Spleen (tissue), 7 donors: Measurements from ENCODE around the gene HNF4A.

Experiments used
- CTCF ChIP-seq, 11 experiments: fragments of 200-600 bp in 7 of 11; fragments of 450-650 bp in 4 of 11; sonication (generic) in 4 of 11; IDR thresholded peaks in 8 of 11; conservative IDR thresholded peaks in 3 of 11; 1 replicate in 7 of 11; 2 replicates in 4 of 11; pipeline versions ENCODE4 v1.4.0 to v1.8.0; 2016 to 2021; ENCODE audit warnings: antibody characterized with exemption in 11 of 11, inconsistent platforms in 4 of 11, mild to moderate bottlenecking in 1 of 11
- POLR2A ChIP-seq, 3 donors: fragments of 450-650 bp; IDR thresholded peaks; one replicate each; pipeline ENCODE4 v1.5.1; 2017; ENCODE audit warnings: antibody characterized with exemption in 3 of 3, mild to moderate bottlenecking in 1 of 3
- POLR2AphosphoS5 ChIP-seq, 3 donors: sonication (generic); formaldehyde crosslinking; IDR thresholded peaks; one replicate each; pipeline ENCODE4 v1.5.1; 2017; ENCODE audit warnings: antibody characterized with exemption in 3 of 3
- donor health status: DM: no; HTN: no; CAD: no; lungs with moderate emphysema.
- donor health status: DM: no; HTN: no; CAD: no.
- donor health status: DM: no; HTN: no; CAD: no.

- no peak for TF ChIP-seq POLR2A (IDR thresholded peaks at IDR 0.05)
- TF ChIP-seq CTCF (IDR thresholded peaks at IDR 0.05 in 8 of 11, conservative IDR thresholded peaks at IDR 0.05 in 3 of 11) = no peak
- TF ChIP-seq POLR2AphosphoS5 (IDR thresholded peaks at IDR 0.05) = no peak
Measured at GRCh38 chr20:44426879-44427790, 71.6 kb downstream of the HNF4A start.
